Right renal cortex interstitium (tissue), 3 donors: ENCODE measurements around the gene RAB6B. TPM values are rescaled to one million over a fixed set of nuclear protein-coding genes. Genes with fewer than 3 reads are reported as not detected.

Experiments
- DNase-seq, 3 donors: peaks; one replicate each; pipeline ENCODE4 v3.0.0-alpha.2; 2013; ENCODE audit warnings: low read depth in 3 of 3, low spot score in 2 of 3
- polyA plus RNA-seq, 3 donors: library from polyadenylated mRNA; unstranded; fragments of 120-200 nt; gene quantifications; one replicate each; pipeline ENCODE4 v1.2.1, GENCODE V29; 2013; ENCODE audit not compliant: insufficient read length in 3 of 3

The RAB6B gene
- polyA plus RNA-seq, 3 donors, result 16.5 to 19.2 (median 18.9) TPM

DNA sequence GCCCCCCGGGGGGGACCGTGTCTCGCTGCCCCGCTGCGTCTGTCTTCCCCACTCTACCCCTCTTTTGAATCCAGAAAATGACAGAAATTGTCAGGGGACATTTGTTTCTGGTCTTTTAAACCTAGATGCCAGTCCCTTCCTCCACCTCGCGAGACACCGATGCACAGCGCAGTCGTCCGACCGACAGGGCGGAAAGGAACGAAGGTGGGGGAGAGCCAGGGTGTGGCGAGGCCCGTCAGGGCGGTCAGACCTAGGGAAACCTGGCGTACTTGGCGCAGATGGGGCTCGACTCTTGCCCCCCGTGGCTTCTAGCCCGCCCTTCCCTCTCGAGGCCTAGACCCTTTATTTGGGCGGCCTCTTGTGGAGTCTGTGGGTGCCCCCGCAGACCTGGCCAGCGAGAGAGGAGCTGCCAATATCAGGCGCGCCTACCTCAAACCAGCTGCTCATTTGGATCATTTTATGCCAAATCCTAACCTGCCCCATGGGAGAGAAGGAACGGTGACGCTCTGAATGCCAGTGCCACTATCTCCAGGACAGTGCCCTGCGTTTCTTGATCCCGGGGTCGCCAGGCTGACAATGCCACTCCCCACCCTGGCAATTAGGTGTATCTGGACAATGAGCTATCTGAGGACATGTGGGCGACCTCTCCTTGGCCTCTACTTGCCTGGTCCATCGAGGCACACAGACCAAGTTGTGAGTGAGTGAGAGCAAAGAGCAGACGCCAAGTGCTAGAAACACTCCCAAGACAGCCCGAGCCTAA is 500 bp upstream of the RAB6B start:
- peak in 1 of 3 donors; percentile 18 for DNase-seq

DNA sequence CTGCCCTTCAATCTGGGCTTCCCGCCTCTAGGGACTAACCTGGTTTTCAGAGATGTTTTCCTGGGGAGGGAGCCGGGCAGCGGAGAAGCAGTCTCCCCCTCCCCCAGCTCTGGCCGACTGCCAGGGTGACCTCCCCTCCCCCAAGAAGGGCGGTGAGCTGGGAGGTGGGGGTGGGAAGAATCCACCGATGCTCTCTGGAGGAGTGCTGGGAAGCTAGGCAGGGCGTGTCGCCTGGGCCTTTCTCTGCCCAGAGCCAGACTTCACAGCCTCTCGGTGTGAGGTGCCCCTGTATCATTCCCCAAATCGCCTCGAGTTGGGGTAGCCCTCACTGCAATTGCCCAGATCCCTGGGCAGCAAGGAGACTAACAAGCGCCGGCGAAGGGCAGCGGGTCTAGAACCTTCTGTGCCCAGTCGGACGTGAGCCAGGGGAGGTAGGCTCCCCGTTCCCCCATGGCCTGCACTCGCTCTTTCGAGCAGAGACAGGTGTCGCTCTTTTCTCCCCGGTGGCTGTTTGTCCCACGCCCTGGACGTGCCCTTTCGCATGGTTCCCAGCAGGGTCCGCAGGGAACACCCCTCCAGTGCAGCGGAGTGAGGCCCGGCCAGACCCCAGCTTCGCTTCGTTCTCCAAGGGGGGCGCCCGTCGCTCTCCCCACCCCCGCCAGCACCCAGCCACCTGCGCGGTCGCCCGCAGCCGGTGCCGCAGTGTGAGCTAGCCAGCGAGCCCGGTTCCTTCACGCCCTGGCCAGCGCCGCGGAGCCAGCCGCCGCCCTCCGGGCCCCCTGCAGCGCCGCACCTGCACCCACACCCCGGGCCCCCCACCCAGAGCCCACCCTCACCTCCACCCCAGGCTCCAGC is 1.1 kb downstream of the RAB6B start:
- DNase-seq, result no peak

DNA sequence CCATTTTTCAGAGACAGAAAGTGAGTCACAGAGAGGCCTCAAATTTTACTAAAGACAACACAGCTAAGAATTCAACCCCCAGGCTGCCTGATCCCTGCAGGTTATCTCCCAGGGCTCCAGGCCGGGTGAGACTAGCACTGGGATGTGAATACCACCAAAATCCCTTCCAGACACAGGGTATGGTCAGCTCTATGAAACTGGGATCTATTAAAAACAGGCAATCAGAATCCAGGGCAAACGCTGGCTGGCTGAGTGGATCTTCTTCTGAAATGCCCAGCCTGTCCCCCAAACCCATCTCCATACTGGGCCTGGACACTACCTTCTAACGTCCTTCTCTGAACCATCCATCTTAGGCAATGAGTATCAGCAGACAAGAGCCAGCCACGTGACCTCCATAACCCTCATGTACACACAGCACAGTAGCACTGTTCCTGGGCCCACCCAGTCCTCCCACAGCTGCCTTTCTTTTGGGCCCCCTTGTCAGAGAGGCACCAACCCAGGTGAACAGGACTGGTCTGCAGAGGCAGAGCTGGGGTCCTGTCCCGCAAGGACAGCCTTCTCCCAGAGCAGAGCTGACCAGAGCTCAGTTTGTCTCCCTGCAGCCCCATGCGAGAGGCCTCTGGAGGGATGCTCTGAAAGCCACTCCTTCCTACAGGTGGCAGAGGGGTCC is 1.9 kb downstream of the RAB6B start:
- no peak for DNase-seq

DNA sequence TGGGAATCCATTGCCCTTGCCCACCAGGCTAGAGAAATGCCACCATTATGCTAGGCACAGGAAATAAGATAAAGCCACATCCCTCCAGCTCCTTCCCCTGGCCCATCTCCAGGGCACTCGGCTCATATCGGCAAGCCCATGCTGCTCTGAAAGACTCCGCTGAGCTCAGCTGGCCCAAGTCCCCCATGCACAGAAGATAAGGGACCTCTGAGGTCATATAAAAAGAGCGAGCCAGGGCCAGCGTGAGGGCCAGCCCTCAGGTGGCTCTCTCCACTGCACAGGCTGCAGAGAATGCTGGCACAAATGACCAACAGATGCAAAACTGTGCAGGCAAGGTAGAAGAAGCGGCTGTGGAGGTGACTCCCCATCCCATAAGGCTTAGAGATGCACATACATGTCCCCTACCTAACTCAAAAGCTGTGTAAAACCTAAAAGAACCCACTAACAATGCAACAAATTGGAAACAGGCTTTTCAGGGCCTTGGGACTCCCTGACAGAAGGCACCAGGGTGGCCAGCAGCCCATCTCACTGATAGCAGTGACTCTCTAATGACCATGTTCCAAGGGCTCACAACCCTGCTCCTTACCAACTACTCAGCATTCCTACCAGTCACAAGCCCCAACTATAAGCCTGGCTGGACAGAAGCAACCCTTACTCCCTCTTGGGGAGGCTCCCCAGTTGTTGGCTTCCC is 3.0 kb downstream of the RAB6B start:
- no peak for DNase-seq

DNA sequence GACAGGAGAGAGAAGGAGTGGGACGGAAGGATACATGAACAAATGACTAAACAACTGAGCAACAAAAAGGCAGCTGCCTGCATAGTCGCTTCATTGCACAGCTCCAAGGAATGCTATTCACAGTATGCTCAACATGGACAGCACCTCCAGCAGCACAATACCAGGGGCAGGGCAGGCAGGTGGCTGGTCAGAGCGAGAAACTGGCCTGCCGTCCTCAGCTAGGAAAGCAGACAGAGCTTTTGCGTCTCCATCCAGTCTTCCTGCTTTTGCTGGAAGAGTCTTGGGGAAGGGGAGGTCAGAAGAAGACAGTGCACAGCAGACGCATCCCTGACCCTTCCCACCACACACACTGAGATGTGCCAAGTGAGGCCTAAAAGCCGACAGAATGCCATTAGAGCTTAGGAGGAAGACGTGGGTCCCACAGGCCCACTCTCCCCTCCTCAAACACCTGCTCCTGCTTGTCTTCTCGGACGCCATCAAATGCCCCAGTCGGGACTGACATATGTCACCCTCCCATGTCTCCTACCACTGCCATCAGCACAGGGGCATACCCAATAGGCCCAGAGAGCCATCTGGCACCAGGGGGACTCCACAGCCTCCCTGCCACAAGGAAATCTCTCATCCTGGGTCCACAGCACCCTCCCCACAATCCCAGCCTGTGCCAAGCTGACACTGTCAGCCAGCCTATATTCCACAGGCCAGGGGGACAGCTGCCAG is 3.9 kb downstream of the RAB6B start:
- no peak for DNase-seq

DNA sequence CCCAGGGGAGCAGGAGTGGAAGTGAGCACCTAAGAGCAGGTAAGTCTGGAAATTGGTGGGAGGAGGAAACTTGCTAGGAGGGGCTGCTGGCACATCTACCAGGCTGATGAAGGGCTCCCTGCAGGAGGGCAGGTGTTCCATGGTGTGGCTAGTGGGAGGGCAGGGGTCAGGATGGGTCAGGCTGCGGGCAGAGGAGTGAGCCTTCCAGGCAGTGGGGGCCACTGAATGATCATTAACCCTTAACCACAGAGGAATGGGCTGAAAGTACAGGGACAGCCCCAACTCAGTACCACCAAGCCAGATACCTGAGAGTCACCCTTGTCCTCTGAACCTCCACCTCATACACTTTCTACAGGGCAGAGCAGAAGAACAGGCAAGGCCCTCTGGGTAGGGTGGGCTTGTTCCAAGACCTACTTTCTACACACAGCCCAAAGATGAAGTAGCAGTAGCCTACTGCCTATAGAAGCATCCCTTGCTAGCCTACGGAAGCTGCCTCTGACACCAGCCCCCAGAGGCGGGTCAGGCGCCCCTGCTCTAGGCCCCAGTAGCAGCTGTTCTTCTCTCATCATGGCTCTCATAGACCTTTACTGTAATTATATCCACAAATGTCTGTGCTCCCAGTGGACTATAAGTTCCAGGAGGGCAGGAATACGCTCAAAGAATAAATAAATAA is 4.6 kb downstream of the RAB6B start:
- DNase-seq, result no peak

DNA sequence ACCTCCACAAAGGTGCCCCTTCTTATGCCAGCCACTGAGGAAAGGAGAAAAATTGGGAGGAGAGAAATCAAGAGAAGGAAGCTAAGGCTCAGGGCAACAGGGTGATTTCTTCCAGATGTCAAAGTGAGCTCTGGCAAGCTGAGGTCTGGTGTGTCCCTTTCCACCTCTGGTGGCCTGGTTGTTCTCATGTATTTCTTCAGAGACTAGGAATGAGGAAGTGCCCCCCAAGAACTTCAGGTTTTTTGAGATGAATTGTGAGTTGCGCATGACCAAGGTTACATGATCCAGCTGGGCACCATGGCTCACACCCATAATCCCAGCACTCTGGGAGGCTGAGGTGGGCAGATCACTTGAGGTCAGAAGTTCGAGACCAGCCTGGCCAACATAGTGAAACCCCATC is 5.6 kb downstream of the RAB6B start:
- no peak for DNase-seq

DNA sequence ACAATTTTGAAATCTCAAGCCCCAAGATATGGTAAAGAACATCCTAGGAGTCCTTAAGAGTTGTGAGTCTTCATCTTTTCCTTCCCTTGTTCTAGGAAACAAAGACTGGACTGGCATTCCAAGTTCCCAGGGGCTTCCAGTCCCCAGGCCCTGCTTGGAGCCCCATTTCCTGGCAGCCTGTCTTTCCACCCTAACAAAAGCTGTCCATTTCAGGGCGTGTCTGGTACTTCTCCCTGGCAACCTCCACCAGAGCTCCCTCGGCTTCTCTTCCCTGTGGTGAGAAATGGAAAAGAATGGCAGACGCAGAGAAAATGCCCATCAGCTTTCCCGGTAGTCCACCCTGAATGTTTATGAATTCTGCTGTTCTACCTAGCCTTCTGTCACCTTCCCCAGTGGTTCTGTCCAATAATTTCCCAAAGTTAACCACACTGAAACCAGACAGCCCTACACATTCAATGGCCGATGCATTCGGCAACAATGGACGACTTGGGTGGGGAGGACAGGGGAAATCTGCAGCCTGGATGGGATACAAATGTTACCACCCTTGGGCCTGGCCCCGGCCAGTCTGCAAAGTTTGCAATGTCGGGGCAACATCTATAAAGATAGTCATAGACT is 6.8 kb downstream of the RAB6B start:
- DNase-seq, result no peak

DNA sequence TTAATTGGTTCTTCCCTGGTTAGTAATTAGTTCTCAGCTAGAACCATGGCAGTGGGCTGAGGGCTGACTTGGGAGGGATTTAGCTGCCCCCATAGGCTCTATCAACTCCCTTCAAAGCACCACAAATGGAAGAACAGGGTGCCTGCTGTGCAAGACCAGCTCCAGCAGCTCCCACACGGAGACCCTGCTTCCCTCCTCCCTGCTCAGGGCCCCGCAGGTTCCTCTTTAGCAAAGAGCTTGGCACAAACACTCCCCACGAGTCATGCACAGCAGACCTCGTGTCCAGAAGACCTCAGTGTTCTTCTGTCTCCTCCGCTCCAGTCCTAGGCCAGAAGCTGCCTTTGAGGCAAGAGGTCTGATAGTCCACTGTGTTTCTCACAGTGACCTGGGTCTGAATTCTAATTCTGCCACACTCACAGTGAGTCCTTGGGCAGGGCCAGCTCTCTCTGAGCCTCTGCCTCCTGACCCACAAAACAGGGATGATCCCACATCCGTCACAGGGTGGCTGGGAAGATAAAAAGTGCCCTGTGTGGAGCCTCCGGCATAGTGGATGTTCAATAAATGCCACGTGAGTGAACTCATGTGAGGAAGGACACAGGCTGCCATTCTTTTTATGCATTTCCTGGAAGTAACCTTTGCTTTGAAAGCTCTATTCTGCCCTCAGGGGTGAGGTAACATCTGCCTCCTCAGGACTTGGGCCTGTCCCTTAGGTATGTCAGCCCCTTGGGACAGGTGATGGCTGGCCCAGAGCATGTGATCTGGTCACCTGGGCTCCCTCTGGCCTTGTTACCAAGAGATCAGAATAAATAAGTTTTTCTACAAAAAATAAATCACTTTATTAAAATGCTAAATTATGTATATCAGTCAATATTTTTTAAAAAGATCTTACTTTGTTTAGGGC is 7.6 kb downstream of the RAB6B start:
- no peak for DNase-seq

DNA sequence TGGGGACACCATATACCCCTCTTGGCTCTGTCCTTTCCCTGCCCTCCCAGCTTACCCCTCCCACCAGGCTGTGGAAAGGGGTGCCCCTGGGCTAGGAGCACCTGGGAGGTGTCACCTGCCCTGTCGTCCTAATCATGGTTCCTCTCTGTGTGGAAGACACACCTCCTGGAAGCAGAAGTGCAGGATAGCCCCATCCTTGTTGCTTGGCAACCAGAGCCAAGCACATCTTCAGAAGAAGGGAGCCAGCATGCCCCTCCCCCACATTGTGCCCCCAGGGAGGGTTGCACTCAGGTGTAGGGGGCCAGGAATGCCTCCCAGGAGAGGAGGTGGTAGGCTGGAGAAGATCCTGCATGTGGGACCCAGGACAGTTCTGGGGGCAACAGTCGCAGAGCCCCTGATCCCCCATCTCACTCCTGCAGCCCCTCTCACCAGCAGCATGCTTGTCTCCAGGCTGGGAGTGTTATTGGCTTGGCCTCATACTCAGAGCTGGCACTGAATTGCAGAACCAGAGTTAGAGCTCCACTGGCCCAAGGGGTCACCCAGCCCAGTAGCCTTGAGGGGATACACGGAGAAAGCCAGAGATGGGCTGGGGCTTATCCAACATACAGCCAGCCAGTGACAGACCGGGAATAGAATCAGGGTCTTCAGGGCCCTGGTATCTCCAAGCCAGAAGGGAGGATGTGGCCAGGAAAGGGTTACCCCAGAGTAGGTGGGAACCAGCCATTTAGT is 8.4 kb downstream of the RAB6B start:
- DNase-seq, result no peak

DNA sequence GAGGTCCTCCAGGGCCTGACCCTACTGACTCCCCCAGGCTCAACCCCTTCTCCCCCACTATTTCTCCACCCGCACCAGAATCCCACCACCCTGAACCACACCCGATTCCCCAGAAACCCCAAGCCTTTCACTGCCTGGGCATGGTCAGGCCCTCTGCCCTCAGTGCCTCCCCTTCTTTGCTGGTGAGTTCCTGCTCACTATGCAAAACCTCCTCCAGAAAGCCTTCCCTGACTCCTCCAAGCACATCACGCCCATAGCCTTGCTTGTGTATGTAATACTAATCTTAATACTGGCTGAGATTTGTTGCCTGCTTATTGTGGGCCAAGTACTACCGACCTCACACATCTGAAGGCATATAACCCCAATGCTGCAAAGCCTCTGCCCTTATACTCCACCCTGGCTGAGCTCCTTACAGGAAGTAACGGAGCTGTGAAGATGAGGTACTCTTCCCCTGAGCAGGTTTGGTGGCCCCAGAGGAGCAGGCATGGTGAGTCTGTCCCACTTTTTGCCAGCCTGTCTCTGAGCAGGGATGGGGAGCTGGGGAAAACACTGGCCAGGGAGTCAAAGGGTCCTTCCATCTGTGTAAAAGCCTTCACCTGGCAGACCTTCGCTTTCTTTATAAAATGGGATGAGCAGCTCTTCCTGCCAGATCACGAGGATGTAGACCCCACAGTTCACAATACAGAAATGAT is 9.5 kb downstream of the RAB6B start:
- DNase-seq, result no peak

DNA sequence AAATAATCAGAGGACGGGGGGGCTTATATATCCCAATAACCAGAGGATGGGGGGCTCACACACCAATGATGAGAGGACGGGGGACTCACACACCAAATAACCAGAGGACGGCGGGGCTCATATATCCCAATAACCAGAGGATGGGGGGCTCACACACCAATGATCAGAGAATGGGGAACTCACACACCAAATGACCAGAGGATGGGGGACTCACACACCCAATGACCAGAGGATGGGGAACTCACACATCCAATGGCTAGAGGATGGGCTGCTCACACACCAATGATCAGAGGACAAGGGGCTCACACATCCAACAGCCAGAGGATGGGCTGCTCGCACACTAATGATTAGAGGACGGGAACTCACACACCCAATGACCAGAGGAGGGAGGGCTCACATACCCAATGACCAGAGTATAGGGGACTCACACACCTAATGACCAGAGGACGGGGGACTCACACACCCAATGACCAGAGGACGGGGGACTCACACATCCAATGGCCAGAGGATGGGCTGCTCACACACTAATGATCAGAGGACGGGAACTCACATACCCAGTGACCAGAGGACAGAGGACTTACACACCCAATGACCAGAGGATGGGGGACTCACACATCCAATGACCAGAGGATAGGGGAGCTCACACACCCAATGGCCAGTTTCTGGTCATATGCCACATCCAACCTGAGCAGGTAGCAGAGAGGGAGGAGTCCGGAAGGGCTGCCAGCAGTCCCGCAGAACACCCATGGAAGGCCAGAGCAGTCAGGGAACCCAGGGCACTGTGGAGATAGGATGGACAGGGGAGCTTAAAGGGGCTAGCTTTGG is 10.6 kb downstream of the RAB6B start:
- DNase-seq, result no peak

DNA sequence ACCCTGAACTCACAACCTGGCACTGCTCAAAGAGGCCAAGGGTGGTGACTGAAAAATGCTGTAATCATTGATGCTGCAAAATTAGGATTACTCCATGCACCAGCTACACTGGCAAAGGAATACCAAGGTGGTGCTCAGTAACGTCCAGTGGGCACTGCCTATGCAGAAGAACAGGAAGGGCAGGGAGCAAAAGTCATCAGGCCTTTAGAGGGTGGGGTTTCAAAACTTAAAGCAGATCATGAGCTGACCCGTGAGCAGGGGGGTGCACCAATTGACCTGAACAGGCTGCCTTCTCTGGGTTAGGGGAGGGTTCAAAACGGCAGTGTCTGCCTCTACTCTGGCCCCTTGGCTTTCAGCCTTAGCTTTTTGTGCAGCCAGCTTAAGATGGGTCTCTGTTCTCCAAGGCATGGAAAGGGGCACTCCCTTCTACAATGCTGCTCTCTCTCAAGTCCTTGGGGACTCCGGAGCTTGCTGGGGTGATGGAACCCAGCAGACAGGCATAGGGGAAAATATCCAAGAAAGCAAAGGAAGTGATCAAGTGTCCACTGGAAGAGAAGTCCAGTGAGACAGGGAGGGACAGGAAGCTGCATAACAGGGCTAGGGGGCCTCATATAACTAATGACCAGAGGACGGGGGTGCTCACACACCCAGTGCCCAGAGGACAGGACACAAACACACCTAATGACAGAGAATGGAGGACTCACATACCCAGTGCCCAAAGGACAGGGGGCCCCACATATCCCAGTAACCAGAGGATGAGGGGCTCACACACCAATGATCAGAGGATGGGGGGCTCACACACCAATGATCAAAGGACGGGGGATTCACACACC is 11.4 kb downstream of the RAB6B start:
- no peak for DNase-seq

DNA sequence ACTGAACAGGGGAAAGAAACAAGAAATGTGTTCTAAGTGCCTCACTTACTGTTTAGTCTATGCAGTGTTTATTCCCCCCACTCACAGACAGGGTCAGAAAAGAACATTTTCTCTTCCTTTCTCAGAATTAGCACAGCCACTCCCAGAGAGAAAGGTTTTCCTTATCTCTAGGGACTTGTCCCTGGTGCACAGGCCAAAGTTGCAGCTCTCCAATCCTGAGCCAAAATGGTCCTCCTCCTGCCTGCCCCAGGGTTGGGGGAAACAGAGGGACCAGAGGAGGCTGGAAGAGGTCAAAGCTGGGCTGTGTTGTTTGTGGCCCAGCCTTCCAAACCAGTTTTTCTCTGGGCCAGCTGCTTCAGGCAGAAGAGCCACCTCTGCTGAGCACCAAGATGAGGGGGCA is 12.0 kb downstream of the RAB6B start:
- no peak for DNase-seq

DNA sequence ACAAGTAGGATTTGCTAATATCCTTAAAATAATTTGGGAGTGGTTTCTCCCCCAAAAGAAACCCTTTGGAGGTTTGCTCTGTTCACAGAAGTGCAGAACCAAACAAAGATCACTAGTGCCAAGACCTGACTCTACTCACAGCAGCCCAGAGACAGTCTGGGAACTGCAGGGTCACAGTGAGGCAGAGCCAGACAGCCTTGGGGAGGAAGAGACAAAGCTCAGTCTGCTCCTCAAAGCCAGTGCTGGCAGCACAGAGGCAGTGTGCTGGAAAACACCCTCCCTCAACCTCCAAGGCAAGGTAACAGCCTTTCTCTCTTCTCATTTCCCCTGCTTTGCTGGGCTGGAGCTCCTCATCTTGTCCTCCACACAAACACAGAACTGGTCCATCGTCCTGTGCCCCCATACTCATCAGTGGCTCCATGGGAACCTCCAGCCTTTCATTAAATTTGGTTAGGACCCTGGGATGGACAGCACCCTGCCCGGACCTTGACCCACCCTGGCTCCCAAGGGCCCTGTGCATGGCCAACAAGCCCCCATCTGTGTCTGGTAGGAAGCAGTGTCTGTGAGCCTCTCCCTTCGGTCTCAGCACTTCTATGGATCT is 12.6 kb downstream of the RAB6B start:
- no peak for DNase-seq
